Measurements from ENCODE around the gene TFF2. TPM values are rescaled to one million over a fixed set of nuclear protein-coding genes. Genes with fewer than 3 reads are reported as not detected.

Gene TFF2
- total RNA-seq, 1 experiment from 2014 or later, result 1.2 TPM

GRCh38 chr21:42336054-42336453 lies 14.7 kb downstream of the TFF2 start:
- H3K36me3 ChIP-seq (ENCODE audit: control insufficient read depth, insufficient read depth, low read length), result no peaks in the 10 kb centered on the region
- CTCF ChIA-PET, result interaction anchor here (1.2 kb wide), 1 partner anchor 46 kb away, joined by 4 read pairs; no protein-coding TSS in a partner anchor
- Mint-ChIP-seq H3K27ac (ENCODE audit: unreplicated experiment) (no peak overlapping the region), H3K9me3 (ENCODE audit: unreplicated experiment) (peaks cover 25% of the 10 kb centered on the region), H3K4me3 (ENCODE audit: unreplicated experiment) (no peak overlapping the region), H3K4me1 (ENCODE audit: low read depth, unreplicated experiment) (peaks cover 35% of the 10 kb centered on the region), H3K36me3 (ENCODE audit: insufficient read depth, unreplicated experiment) (no peaks in the 10 kb centered on the region), H3K27me3 (ENCODE audit: insufficient read depth, unreplicated experiment) (no peaks in the 10 kb centered on the region)
- no peaks in the 10 kb centered on the region for H3K27me3 ChIP-seq (replicated peaks; ENCODE audit: control insufficient read depth, insufficient read depth, low read length)
- peaks cover 15% of the 10 kb centered on the region for H3K9me3 ChIP-seq
- POLR2A ChIA-PET, result no interaction called here
- DNase-seq, result no peak
- no TSS peak for BruUV-seq (replicated peaks)
- H3K4me1 ChIP-seq, result peaks cover 22% of the 10 kb centered on the region
- H3K4me3 ChIP-seq (ENCODE audit: low read depth, low read length), result no peak overlapping the region
- TF ChIP-seq CTCF (IDR thresholded peaks at IDR 0.05; ENCODE audit: insufficient read depth in 1 of 2, low read depth in 1 of 2, low read length in 1 of 2, severe bottlenecking in 1 of 2, unreplicated experiment in 1 of 2), result no peak
- intact Hi-C loops (cut with micrococcal nuclease; ENCODE audit: unreplicated experiment), result no loop called here

- no peak for TF ChIP-seq CTCF (IDR thresholded peaks at IDR 0.05; ENCODE audit: insufficient read depth in 1 of 2, low read depth in 1 of 2, low read length in 1 of 2, severe bottlenecking in 1 of 2, unreplicated experiment in 1 of 2)
- Histone ChIP-seq H3K36me3 (ENCODE audit: control insufficient read depth, insufficient read depth, low read length) (no peaks in the 10 kb centered on the region), H3K27me3 (replicated peaks; ENCODE audit: control insufficient read depth, insufficient read depth, low read length) (no peaks in the 10 kb centered on the region), H3K9me3 (peaks cover 15% of the 10 kb centered on the region), H3K4me1 (peaks cover 33% of the 10 kb centered on the region), H3K4me3 (ENCODE audit: low read depth, low read length) (no peak overlapping the region)
- Mint-ChIP-seq H3K27me3 (ENCODE audit: insufficient read depth, unreplicated experiment) (no peaks in the 10 kb centered on the region), H3K36me3 (ENCODE audit: insufficient read depth, unreplicated experiment) (peaks cover 6% of the 10 kb centered on the region), H3K9me3 (ENCODE audit: unreplicated experiment) (peaks cover 46% of the 10 kb centered on the region), H3K27ac (ENCODE audit: unreplicated experiment) (peak overlapping the region; percentile 71), H3K4me1 (ENCODE audit: low read depth, unreplicated experiment) (peaks cover 45% of the 10 kb centered on the region), H3K4me3 (ENCODE audit: unreplicated experiment) (peak overlapping the region; percentile 15)
- peak; percentile 58 to 76 for DNase-seq
- BruUV-seq (replicated peaks), result no TSS peak
- intact Hi-C loops (cut with micrococcal nuclease; ENCODE audit: unreplicated experiment), result loop anchor here (5.0 kb wide), 2 partner anchors 35 to 120 kb away; partner anchors contain the start of gene TFF1
- CTCF ChIA-PET, result interaction anchor here (0.5 to 1.4 kb wide), 3 partner anchors 17 to 49 kb away, joined by 4 read pairs; partner anchors contain the start of gene TFF3
- POLR2A ChIA-PET, result no interaction called here
These were observed 18.1 kb downstream of the TFF2 start for GRCh38 chr21:42332557-42333317.

- Mint-ChIP-seq H3K27me3 (ENCODE audit: insufficient read depth, unreplicated experiment) (no peaks in the 10 kb centered on the region), H3K4me3 (ENCODE audit: unreplicated experiment) (peak overlapping the region; percentile 66), H3K27ac (ENCODE audit: unreplicated experiment) (peak overlapping the region; percentile 90), H3K9me3 (ENCODE audit: unreplicated experiment) (peaks cover 46% of the 10 kb centered on the region), H3K4me1 (ENCODE audit: low read depth, unreplicated experiment) (peaks cover 40% of the 10 kb centered on the region), H3K36me3 (ENCODE audit: insufficient read depth, unreplicated experiment) (peaks cover 6% of the 10 kb centered on the region)
- intact Hi-C loops (cut with micrococcal nuclease; ENCODE audit: unreplicated experiment), result loop anchor here (1.0 to 5.0 kb wide), 3 partner anchors 16 to 121 kb away; partner anchors contain the start of genes TFF1 and TFF3
- ChIA-PET POLR2A (no interaction called here), CTCF (interaction anchor here (1.2 kb wide), 1 partner anchor 23 kb away, joined by 5 read pairs; no protein-coding TSS in a partner anchor)
- Histone ChIP-seq H3K36me3 (ENCODE audit: control insufficient read depth, insufficient read depth, low read length) (no peaks in the 10 kb centered on the region), H3K9me3 (peaks cover 15% of the 10 kb centered on the region), H3K27me3 (replicated peaks; ENCODE audit: control insufficient read depth, insufficient read depth, low read length) (no peaks in the 10 kb centered on the region), H3K4me3 (ENCODE audit: low read depth, low read length) (no peak overlapping the region), H3K4me1 (peaks cover 33% of the 10 kb centered on the region)
- DNase-seq, result no peak
- no TSS peak for BruUV-seq (replicated peaks)
- TF ChIP-seq CTCF (IDR thresholded peaks at IDR 0.05; ENCODE audit: insufficient read depth in 1 of 2, low read depth in 1 of 2, low read length in 1 of 2, severe bottlenecking in 1 of 2, unreplicated experiment in 1 of 2), result no peak
These were observed 19.1 kb downstream of the TFF2 start for GRCh38 chr21:42331660-42332059.

Measured in Caco-2 (cell line).